ENCODE results near the gene FFAR2. TPM values are rescaled to one million over a fixed set of nuclear protein-coding genes. Genes with fewer than 3 reads are reported as not detected.

The FFAR2 gene
- total RNA-seq, 3 donors from 2014 or later (not counting 1 experiment from before 2014, with no cell fraction given): 0.70 to 8.6 (median 1.6) TPM

DNA sequence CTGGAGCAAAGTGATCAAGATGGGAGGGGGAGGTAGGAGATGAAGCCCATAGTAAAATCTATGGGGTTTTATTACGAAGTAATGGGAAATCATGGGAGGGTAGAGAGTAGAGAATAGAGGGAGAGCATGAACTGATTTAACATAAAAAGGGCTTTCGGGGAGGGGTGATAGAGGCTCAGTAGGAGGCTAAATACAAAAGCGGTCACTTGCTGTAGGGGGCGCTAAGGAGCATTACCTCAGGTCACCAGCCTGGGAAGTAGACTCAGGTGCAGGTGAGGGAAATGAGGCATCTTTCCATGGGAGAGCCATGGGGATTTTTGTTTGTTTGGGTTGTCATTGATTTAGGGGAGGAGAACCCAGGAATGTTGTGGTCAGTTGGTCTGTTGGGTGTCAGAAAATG, 28.1 kb downstream of the FFAR2 start:
- H3K27me3 Mint-ChIP-seq (ENCODE audit: low read depth in 2 of 2): peaks cover 0 to 3% of the 10 kb centered on the region in 2 donors
- DNase-seq (no peak), ATAC-seq (no peak)
- H3K36me3 ChIP-seq (ENCODE audit: control insufficient read depth, insufficient read depth, low read length): no peaks in the 10 kb centered on the region
- no peaks in the 10 kb centered on the region for H3K9me3 Mint-ChIP-seq
- H3K27ac Mint-ChIP-seq: no peak overlapping the region
- H3K36me3 Mint-ChIP-seq: no peaks in the 10 kb centered on the region
- intact Hi-C loops (cut with micrococcal nuclease): no loop called here
- H3K27ac ChIP-seq (ENCODE audit: low read length): no peak overlapping the region
- no peaks in the 10 kb centered on the region for H3K27me3 ChIP-seq (ENCODE audit: control insufficient read depth, insufficient read depth, low read length)
- no peaks in the 10 kb centered on the region for H3K4me1 Mint-ChIP-seq
- WGBS (ENCODE audit: insufficient coverage): 67% methylated on average over 4 of the region's 4 CpGs
- no peaks in the 10 kb centered on the region for H3K4me1 ChIP-seq (ENCODE audit: control insufficient read depth, insufficient read depth, low read length)
- no peak overlapping the region for H3K4me3 ChIP-seq (ENCODE audit: low read length)
- TF ChIP-seq CTCF (IDR thresholded peaks at IDR 0.05): no peak
- H3K4me3 Mint-ChIP-seq: no peak overlapping the region
- no peaks in the 10 kb centered on the region for H3K9me3 ChIP-seq (ENCODE audit: control insufficient read depth, insufficient read depth, low read length)

DNA sequence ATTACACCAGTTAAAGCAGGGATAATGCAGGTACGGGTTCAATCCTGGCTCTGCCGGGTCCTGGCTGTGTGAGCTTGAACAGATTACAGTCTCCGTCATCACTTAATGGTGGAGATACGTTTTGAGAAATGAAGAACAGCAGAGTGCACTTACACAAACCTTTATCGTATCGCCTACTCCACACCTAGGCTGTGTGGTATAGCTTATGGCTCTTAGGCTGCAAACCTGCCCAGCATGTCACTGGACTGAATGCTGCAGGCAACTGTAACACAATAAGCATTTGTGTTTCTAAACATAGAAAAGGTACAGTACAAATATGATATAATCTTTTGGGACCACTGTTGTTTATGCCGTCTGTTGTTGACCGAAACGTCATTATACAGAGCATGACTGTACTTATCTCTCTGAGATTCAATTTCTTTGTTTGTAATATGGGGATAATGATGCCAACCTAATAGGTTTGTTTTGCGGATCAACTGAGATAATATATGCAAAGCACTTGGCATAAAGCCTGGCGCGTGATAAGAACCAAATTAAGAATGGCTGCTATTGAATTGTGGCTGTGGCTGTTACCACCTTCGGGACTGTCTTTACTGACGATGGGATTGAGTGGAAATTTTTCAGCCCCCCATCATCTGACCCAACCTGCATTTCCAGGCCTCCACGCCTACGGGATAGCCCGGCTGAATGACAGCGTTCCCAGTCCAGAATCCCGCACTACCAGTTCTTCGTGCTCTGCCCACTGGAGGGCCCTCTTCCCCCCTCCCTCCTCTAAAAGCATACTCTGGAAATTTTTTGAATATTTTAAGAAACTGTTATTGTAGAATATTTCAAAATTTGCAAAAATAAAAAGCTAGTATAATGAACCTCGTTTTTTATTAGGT, 31.0 kb downstream of the FFAR2 start:
- no peak for TF ChIP-seq CTCF (IDR thresholded peaks at IDR 0.05)
- ATAC-seq: no peak
- H3K4me3 Mint-ChIP-seq: no peak overlapping the region
- 95% methylated on average over 21 of the region's 21 CpGs for WGBS (ENCODE audit: insufficient coverage)
- no peak overlapping the region for H3K27ac ChIP-seq (ENCODE audit: low read length)
- H3K27me3 Mint-ChIP-seq (ENCODE audit: low read depth in 2 of 2): peaks cover 0 to 3% of the 10 kb centered on the region in 2 donors
- H3K4me3 ChIP-seq (ENCODE audit: low read length): no peak overlapping the region
- DNase-seq: no peak
- H3K9me3 Mint-ChIP-seq: no peaks in the 10 kb centered on the region
- no peaks in the 10 kb centered on the region for H3K27me3 ChIP-seq (ENCODE audit: control insufficient read depth, insufficient read depth, low read length)
- no peaks in the 10 kb centered on the region for H3K4me1 Mint-ChIP-seq
- intact Hi-C loops (cut with micrococcal nuclease): no loop called here
- no peaks in the 10 kb centered on the region for H3K9me3 ChIP-seq (ENCODE audit: control insufficient read depth, insufficient read depth, low read length)
- H3K36me3 Mint-ChIP-seq: no peaks in the 10 kb centered on the region
- no peaks in the 10 kb centered on the region for H3K4me1 ChIP-seq (ENCODE audit: control insufficient read depth, insufficient read depth, low read length)
- H3K36me3 ChIP-seq (ENCODE audit: control insufficient read depth, insufficient read depth, low read length): no peaks in the 10 kb centered on the region
- H3K27ac Mint-ChIP-seq: no peak overlapping the region

DNA sequence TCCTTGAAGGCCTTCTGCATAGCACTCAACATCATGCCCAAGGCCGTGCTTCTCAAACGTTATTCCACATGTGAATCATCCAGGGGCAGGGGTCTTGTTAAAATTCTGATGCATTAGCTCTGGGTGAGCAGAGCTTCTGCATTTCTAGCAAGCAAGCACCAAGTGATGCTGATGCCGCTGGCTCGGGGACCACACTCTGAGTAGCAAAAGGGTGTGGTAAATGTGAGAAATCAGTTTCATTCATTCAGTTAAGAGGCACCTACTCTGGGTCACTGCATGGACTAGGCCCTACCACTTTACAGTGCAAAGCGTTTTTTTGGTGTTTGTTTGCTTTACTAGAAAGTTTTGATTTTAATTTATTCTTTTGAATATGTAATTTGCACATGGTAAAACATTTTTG, 35.0 kb downstream of the FFAR2 start:
- TF ChIP-seq CTCF (IDR thresholded peaks at IDR 0.05): no peak
- Mint-ChIP-seq H3K27ac (no peak overlapping the region), H3K4me1 (no peaks in the 10 kb centered on the region)

More for the DNA sequence above, 35.0 kb downstream of the FFAR2 start:
- Mint-ChIP-seq H3K9me3 (no peaks in the 10 kb centered on the region), H3K4me3 (no peak overlapping the region), H3K36me3 (no peaks in the 10 kb centered on the region), H3K27me3 (ENCODE audit: low read depth in 2 of 2) (peaks cover 4 to 15% of the 10 kb centered on the region in 2 donors)
- DNase-seq (no peak), ATAC-seq (no peak)
- WGBS (ENCODE audit: insufficient coverage): 75% methylated on average over 5 of the region's 5 CpGs
- H3K36me3 ChIP-seq (ENCODE audit: control insufficient read depth, insufficient read depth, low read length): no peaks in the 10 kb centered on the region
- H3K9me3 ChIP-seq (ENCODE audit: control insufficient read depth, insufficient read depth, low read length): no peaks in the 10 kb centered on the region
- no peaks in the 10 kb centered on the region for H3K4me1 ChIP-seq (ENCODE audit: control insufficient read depth, insufficient read depth, low read length)
- no peak overlapping the region for H3K4me3 ChIP-seq (ENCODE audit: low read length)
- H3K27ac ChIP-seq (ENCODE audit: low read length): no peak overlapping the region
- intact Hi-C loops (cut with micrococcal nuclease): no loop called here
- H3K27me3 ChIP-seq (ENCODE audit: control insufficient read depth, insufficient read depth, low read length): no peaks in the 10 kb centered on the region
